Ishikawa (cell line): ENCODE results near the gene BIRC5.

Experiments
- CEBPB ChIP-seq: IDR thresholded peaks from 2 replicates; pipeline ENCODE4 v1.6.1; 2012
- EP300 ChIP-seq: IDR thresholded peaks from 2 replicates; pipeline ENCODE4 v1.6.1; 2012; ENCODE audit warnings: borderline replicate concordance
- RAD21 ChIP-seq: IDR thresholded peaks from 2 replicates; pipeline ENCODE4 v1.6.1; 2012; ENCODE audit warnings: low read depth
- REST ChIP-seq: IDR thresholded peaks from 2 replicates; pipeline ENCODE4 v1.6.1; 2012; ENCODE audit warnings: low read depth, mild to moderate bottlenecking
- TEAD4 ChIP-seq: IDR thresholded peaks from 2 replicates; pipeline ENCODE4 v1.6.1; 2012
- YY1 ChIP-seq: IDR thresholded peaks from 2 replicates; pipeline ENCODE4 v1.6.1; 2012; ENCODE audit warnings: low read depth

- TF ChIP-seq EP300 (peak; percentile 34; the same call in 1 of the 2 replicates), RAD21 (no peak), REST (no peak), CEBPB (no peak), TEAD4 (0 out of 2 replicates have a peak, but pooled peaks have one; percentile 6), YY1 (peak; percentile 89)
Measured at GRCh38 chr17:78214016-78214705, at the start of gene BIRC5.
